Hematopoietic multipotent progenitor cell (in vitro differentiated cells): ENCODE results near the gene DNAJB6. TPM values are rescaled to one million over a fixed set of nuclear protein-coding genes. Genes with fewer than 3 reads are reported as not detected.

ENCODE experiments used
- DNase-seq, 3 donors: peaks; one replicate each; pipeline ENCODE4 v3.0.0-alpha.2; 2011 to 2015; ENCODE audit warnings: low read depth in 2 of 3, low spot score in 2 of 3
- total RNA-seq: library from RNA; depleted of rRNA; stranded (reverse); fragments of >200 nt; gene quantifications from one replicate; pipeline ENCODE4 v1.2.3, GENCODE V29; 2012

Gene DNAJB6
- total RNA-seq, 1 donor, result 106 TPM

- no peak for DNase-seq
These were observed 87.2 kb downstream of the DNAJB6 start for GRCh38 chr7:157423886-157424565.

GRCh38 chr7:157425137-157425731, 88.4 kb downstream of the DNAJB6 start:
- no peak for DNase-seq

GRCh38 chr7:157425761-157426160, 89.0 kb downstream of the DNAJB6 start:
- no peak for DNase-seq

GRCh38 chr7:157426463-157427301, 89.9 kb downstream of the DNAJB6 start:
- DNase-seq, result no peak

GRCh38 chr7:157427811-157428553, 91.2 kb downstream of the DNAJB6 start:
- DNase-seq, result no peak

GRCh38 chr7:157428554-157428945, 91.7 kb downstream of the DNAJB6 start:
- DNase-seq, result no peak

GRCh38 chr7:157429001-157429679, 92.3 kb downstream of the DNAJB6 start:
- DNase-seq, result no peak

- no peak for DNase-seq
These were observed 92.9 kb downstream of the DNAJB6 start for GRCh38 chr7:157429680-157430224.

- no peak for DNase-seq
These were observed 93.9 kb downstream of the DNAJB6 start for GRCh38 chr7:157430721-157431120.

GRCh38 chr7:157431173-157431950, 94.6 kb downstream of the DNAJB6 start:
- no peak for DNase-seq

GRCh38 chr7:157431951-157432540, 95.2 kb downstream of the DNAJB6 start:
- DNase-seq, result no peak

- DNase-seq, result peak in 1 of 3 donors; percentile 15
These were observed 95.7 kb downstream of the DNAJB6 start for GRCh38 chr7:157432541-157432956.

- peak; percentile 37 to 70 (median 43) for DNase-seq
These were observed 96.3 kb downstream of the DNAJB6 start for GRCh38 chr7:157432957-157433576.

- no peak for DNase-seq
These were observed 96.8 kb downstream of the DNAJB6 start for GRCh38 chr7:157433628-157434027.

GRCh38 chr7:157434231-157434630, 97.4 kb downstream of the DNAJB6 start:
- no peak for DNase-seq

- DNase-seq, result no peak
These were observed 97.9 kb downstream of the DNAJB6 start for GRCh38 chr7:157434701-157435100.

- DNase-seq, result no peak
These were observed 99.3 kb downstream of the DNAJB6 start for GRCh38 chr7:157436076-157436475.

- DNase-seq, result no peak
These were observed 100.1 kb downstream of the DNAJB6 start for GRCh38 chr7:157436763-157437480.
